Lower lobe of right lung (tissue), 2 donors: ENCODE measurements around the gene HOXC9. TPM values are rescaled to one million over a fixed set of nuclear protein-coding genes. Genes with fewer than 3 reads are reported as not detected.

Experiments
- ATAC-seq, 2 donors: fragments of 200-7000 bp; cut with Tn5 transposase; one replicate each; pipeline ENCODE4 v1.9.1; 2020 to 2022; ENCODE audit warnings: mild to moderate bottlenecking in 2 of 2, moderate library complexity in 2 of 2
- DNase-seq: peaks from one replicate; pipeline ENCODE4 v3.0.0-alpha.2; 2020
- H3K27ac ChIP-seq: fragments of 200-600 bp; one replicate; pipeline ENCODE4 v1.8.0; 2022
- H3K27me3 ChIP-seq: fragments of 200-600 bp; one replicate; pipeline ENCODE4 v1.8.0; 2022; ENCODE audit warnings: low read depth
- H3K36me3 ChIP-seq: fragments of 200-600 bp; one replicate; pipeline ENCODE4 v1.8.0; 2022; ENCODE audit warnings: mild to moderate bottlenecking
- H3K4me1 ChIP-seq: fragments of 200-600 bp; one replicate; pipeline ENCODE4 v1.8.0; 2022
- H3K4me3 ChIP-seq: fragments of 200-600 bp; one replicate; pipeline ENCODE4 v1.8.0; 2022; ENCODE audit warnings: mild to moderate bottlenecking
- H3K9me3 ChIP-seq: fragments of 200-600 bp; one replicate; pipeline ENCODE4 v1.8.0; 2022
- CTCF ChIP-seq: fragments of 200-600 bp; IDR thresholded peaks from one replicate; pipeline ENCODE4 v1.8.0; 2022; ENCODE audit warnings: antibody characterized with exemption, mild to moderate bottlenecking
- intact Hi-C: fragments of 100-400 bp; cut with DNase I; formaldehyde crosslinking; loops from one replicate; pipeline ENCODE4 v1.11.0; 2022
- microRNA-seq: library from miRNA; unstranded; fragments of <30 nt; microRNA quantifications from one replicate; pipeline ENCODE4 v1.2.0, GENCODE V29; 2020; ENCODE audit warnings: borderline number of aligned reads
- total RNA-seq: library from RNA; stranded (reverse); fragmentation: NEBNext Ultra II Directional; extraction: Animal tissue kit (Norgen Biotek cat#: 25700); gene quantifications from one replicate; pipeline ENCODE4 v1.2.1, GENCODE V29; 2021
- donor health status: DM: no; HTN: yes; CAD: no; lungs with severe emphysema.

The HOXC9 gene
- total RNA-seq, 1 donor from 2014 or later: not detected

- ATAC-seq (peak; percentile 5 to 22), DNase-seq (no peak)
- Histone ChIP-seq H3K36me3 (no peaks in the 10 kb centered on the region), H3K4me3 (peak overlapping the region; percentile 56), H3K4me1 (no peaks in the 10 kb centered on the region), H3K27ac (no peak overlapping the region), H3K27me3 (peaks cover 90% of the 10 kb centered on the region), H3K9me3 (no peaks in the 10 kb centered on the region)
- TF ChIP-seq CTCF: no peak
- intact Hi-C loops: no loop called here
Observed at GRCh38 chr12:54052438-54053002, 52.6 kb downstream of the HOXC9 start.

Small RNA genes within 50 kb of the gene (microRNA-seq; reads per million reads assigned to microRNA genes)
- gene MIR196A2: 1.5 reads per million
- 3.0 reads per million for gene MIR615

Other genes with a start within 250 kb of the HOXC9 start
- not detected for gene CISTR, start 248.2 kb upstream of the HOXC9 start, total RNA-seq
- not detected for gene HOXC13, start 61.3 kb upstream of the HOXC9 start, total RNA-seq
- not detected for gene HOXC12, start 45.3 kb upstream of the HOXC9 start, total RNA-seq
- gene HOXC11, start 27.0 kb upstream of the HOXC9 start, total RNA-seq: not detected
- not detected for gene HOTAIR, start 25.2 kb upstream of the HOXC9 start, total RNA-seq
- not detected for gene HOXC10, start 15.0 kb upstream of the HOXC9 start, total RNA-seq
- not detected for gene HOXC8, start 8.8 kb downstream of the HOXC9 start, total RNA-seq
- 0.50 TPM for gene HOXC6, start 28.3 kb downstream of the HOXC9 start, total RNA-seq
- not detected for gene HOXC5, start 32.9 kb downstream of the HOXC9 start, total RNA-seq
- gene HOXC4, start 53.7 kb downstream of the HOXC9 start, total RNA-seq: 0.47 TPM
- 29.4 TPM for gene SMUG1, start 188.8 kb downstream of the HOXC9 start, total RNA-seq